H1 (cell line): Measurements from ENCODE around the gene RFPL1. TPM values are rescaled to one million over a fixed set of nuclear protein-coding genes. Genes with fewer than 3 reads are reported as not detected.
A peak's percentile ranks its signal among the peaks of the same experiment; 100 is the strongest.

Experiments
- ATF3 ChIP-seq: IDR thresholded peaks from 2 replicates; pipeline ENCODE4 v1.6.1; 2011; ENCODE audit warnings: low read depth, mild to moderate bottlenecking, low read length; ENCODE audit not compliant: insufficient read depth
- BCL11A ChIP-seq, 2 experiments: IDR thresholded peaks; one replicate each; pipeline ENCODE4 v1.6.1; 2011; ENCODE audit warnings: low read depth in 2 of 2, low read length in 2 of 2, mild to moderate bottlenecking in 2 of 2
- BRCA1 ChIP-seq: IDR thresholded peaks from 2 replicates; pipeline ENCODE4 v1.6.1; 2012; ENCODE audit warnings: low read depth, low read length, improper control_type of control experiment
- CTCF ChIP-seq, 3 experiments: IDR thresholded peaks; 1 replicate in 2 of 3; 2 replicates in 1 of 3; pipeline versions ENCODE4 v1.5.1 to v1.6.1; 2011; ENCODE audit warnings: low read length in 3 of 3, mild to moderate bottlenecking in 3 of 3, inconsistent platforms in 2 of 3, low read depth in 1 of 3, moderate library complexity in 1 of 3; ENCODE audit not compliant: insufficient read depth in 1 of 3; ENCODE audit errors: control extremely low read depth in 1 of 3
- E2F6 ChIP-seq: IDR thresholded peaks from 2 replicates; pipeline ENCODE4 v1.6.1; 2012; ENCODE audit warnings: inconsistent platforms
- EZH2 ChIP-seq: fragments of 200-600 bp; sonication (generic); IDR thresholded peaks from 2 replicates; pipeline ENCODE4 v1.7.1; 2012; ENCODE audit warnings: low read depth, mild to moderate bottlenecking, moderate library complexity, low read length, inconsistent platforms; ENCODE audit not compliant: severe bottlenecking
- JUN ChIP-seq: IDR thresholded peaks from 2 replicates; pipeline ENCODE4 v1.6.1; 2011; ENCODE audit warnings: low read depth, mild to moderate bottlenecking, improper control_type of control experiment, low read length
- MAX ChIP-seq: IDR thresholded peaks from 2 replicates; pipeline ENCODE4 v1.6.1; 2012; ENCODE audit warnings: inconsistent platforms
- SIRT6 ChIP-seq: IDR thresholded peaks from one replicate; pipeline ENCODE4 v1.7.1; 2012; ENCODE audit warnings: low read length, inconsistent platforms
- SP1 ChIP-seq: IDR thresholded peaks from 2 replicates; pipeline ENCODE4 v1.6.1; 2011; ENCODE audit warnings: low read depth, low read length
- SP2 ChIP-seq: IDR thresholded peaks from 2 replicates; pipeline ENCODE4 v1.6.1; 2012; ENCODE audit warnings: mild to moderate bottlenecking, low read length, inconsistent platforms
- TCF12 ChIP-seq: IDR thresholded peaks from 2 replicates; pipeline ENCODE4 v1.6.1; 2011; ENCODE audit warnings: low read depth, mild to moderate bottlenecking, low read length
- polyA plus RNA-seq, 7 experiments: library from polyadenylated mRNA; depleted of rRNA in 3 of 7; stranded (reverse) in 5 of 7; unstranded in 2 of 7; fragments of >200 nt in 5 of 7; fragments of 200-250 nt in 2 of 7; gene quantifications; 1 replicate in 5 of 7; 2 replicates in 1 of 7; 4 replicates in 1 of 7; pipeline versions ENCODE4 v1.2.1 to v1.2.3, GENCODE V29; 2011 to 2013; ENCODE audit warnings: missing spikeins in 2 of 7, mixed read lengths in 2 of 7
- total RNA-seq: library from RNA; stranded (reverse); fragmentation: NEBNext Ultra II Directional; extraction: Animal tissue kit (Norgen Biotek cat#: 25700); gene quantifications from 2 replicates; pipeline ENCODE4 v1.2.1, GENCODE V29; 2021

The RFPL1 gene
- total and polyA plus RNA-seq, 2 of the 8 experiments (the other 6 are each of a cell fraction or from before 2014, with no cell fraction given) = not detected

- TF ChIP-seq E2F6 (peak; percentile 96), JUN (no peak), BCL11A (IDR thresholded peaks at IDR 0.05; ENCODE audit: low read depth in 2 of 2, low read length in 2 of 2) (no peak), EZH2 (peak; percentile 65), BRCA1 (peak; percentile 75), CTCF (IDR thresholded peaks at IDR 0.05; ENCODE audit: control extremely low read depth in 1 of 3, insufficient read depth in 1 of 3, low read depth in 1 of 3, low read length in 3 of 3) (peak; percentile 26 to 46 (median 40)), SIRT6 (no peak), MAX (peak; percentile 96), SP1 (no peak), SP2 (no peak), TCF12 (0 out of 2 replicates have a peak, but pooled peaks have one; percentile 26), ATF3 (no peak)
These were observed 42.3 kb downstream of the RFPL1 start (continued) for GRCh38 chr22:29480512-29481264.
